BE2C (cell line): ENCODE data around the gene EPHA2.

ENCODE experiments used
- DNase-seq: peaks from one replicate; pipeline ENCODE4 v3.0.0-alpha.2; 2020
- H3K27me3 ChIP-seq: fragments of 250-450 bp; sonication (Bioruptor Pico); 2 replicates; pipeline ENCODE4 v1.5.1; 2020; ENCODE audit warnings: mild to moderate bottlenecking
- H3K36me3 ChIP-seq: fragments of 250-450 bp; sonication (Bioruptor Pico); 2 replicates; pipeline ENCODE4 v1.5.1; 2020; ENCODE audit warnings: mild to moderate bottlenecking
- H3K4me1 ChIP-seq: fragments of 250-450 bp; sonication (Bioruptor Pico); 2 replicates; pipeline ENCODE4 v1.5.1; 2020
- H3K4me3 ChIP-seq: 2 replicates; pipeline ENCODE4 v1.5.1; 2011; ENCODE audit warnings: low read depth, low read length
- H3K9me3 ChIP-seq: fragments of 250-450 bp; sonication (Bioruptor Pico); 2 replicates; pipeline ENCODE4 v1.5.1; 2020
- TF ChIP-seq, protein P1 (sequence below): IDR thresholded peaks from 2 replicates; pipeline ENCODE4 v1.5.1; 2012; ENCODE audit warnings: mild to moderate bottlenecking, low read depth, low read length

Gene EPHA2

DNA sequence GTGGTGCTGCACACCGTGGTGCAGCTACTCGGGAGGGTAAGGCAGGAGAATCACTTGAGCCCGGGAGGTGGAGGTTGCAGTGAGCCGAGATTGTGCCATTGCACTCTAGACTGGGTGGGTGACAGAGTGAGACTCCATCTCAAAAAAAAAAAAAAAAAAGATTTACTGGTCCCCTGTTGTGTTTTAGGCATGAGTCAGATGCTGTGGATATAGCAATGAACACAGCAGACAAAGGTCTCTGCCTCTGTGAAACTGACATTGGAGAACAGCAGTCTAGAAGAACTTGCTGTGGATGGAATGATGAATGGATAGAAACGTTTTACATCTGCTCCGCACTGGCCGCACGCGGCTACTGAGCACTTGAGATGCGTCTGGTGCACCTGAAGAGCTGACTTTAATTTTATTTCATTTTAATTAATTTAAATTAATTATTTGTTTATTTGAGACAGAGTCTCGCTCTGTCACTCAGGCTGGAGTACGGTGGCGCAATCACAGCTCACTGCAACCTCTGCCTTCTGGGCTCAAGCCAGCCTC lies 24.5 kb upstream of the EPHA2 start:
- no peaks in the 10 kb centered on the region for H3K27me3 ChIP-seq
- TF ChIP-seq, protein P1, sequence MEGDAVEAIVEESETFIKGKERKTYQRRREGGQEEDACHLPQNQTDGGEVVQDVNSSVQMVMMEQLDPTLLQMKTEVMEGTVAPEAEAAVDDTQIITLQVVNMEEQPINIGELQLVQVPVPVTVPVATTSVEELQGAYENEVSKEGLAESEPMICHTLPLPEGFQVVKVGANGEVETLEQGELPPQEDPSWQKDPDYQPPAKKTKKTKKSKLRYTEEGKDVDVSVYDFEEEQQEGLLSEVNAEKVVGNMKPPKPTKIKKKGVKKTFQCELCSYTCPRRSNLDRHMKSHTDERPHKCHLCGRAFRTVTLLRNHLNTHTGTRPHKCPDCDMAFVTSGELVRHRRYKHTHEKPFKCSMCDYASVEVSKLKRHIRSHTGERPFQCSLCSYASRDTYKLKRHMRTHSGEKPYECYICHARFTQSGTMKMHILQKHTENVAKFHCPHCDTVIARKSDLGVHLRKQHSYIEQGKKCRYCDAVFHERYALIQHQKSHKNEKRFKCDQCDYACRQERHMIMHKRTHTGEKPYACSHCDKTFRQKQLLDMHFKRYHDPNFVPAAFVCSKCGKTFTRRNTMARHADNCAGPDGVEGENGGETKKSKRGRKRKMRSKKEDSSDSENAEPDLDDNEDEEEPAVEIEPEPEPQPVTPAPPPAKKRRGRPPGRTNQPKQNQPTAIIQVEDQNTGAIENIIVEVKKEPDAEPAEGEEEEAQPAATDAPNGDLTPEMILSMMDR = no peak
- H3K9me3 ChIP-seq = no peaks in the 10 kb centered on the region
- peaks cover 8% of the 10 kb centered on the region for H3K4me1 ChIP-seq
- no peaks in the 10 kb centered on the region for H3K36me3 ChIP-seq
- no peak overlapping the region for H3K4me3 ChIP-seq
- DNase-seq = no peak

DNA sequence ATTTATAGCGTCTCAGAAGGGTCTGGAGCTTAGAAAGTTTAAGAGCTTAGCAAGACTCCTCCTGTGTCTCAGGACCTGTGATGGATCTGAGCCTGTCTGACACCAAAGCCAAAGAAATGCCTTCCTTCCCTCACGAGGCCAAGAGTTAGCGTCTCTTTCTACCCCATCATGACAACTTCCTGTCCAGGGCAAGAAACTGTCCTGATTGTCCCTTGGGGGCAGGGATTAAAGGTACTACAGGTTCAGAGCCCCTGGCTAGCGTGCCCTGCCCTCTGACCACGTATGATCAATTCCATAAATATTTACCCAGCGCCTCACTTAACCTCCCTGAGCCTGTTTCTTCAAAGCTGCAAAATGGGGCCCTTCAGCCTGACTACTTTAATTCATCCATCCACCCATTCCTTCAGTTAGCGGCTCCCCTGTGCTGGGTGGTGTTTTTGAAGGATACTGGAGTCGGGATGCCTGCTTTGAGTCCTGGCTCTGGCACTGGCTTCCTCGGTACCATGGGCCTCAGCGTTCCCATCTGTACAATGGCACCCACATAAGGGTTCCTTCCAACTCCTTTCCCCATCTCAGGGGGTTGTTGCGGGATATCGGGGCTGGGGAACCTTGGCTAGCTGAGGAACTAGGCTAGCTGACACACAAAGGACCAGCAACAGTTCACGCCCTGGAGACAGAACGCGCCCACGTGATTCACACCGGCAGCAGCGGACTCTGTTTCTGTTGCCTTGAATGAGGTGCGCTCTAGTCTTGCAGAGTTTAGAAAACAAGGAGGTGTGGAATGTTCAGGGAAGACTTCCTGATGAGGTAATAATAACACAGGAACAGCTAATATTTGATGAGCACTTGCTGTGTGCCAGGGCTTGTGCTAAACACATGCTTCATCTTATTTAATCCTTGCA lies 23.0 kb upstream of the EPHA2 start:
- H3K27me3 ChIP-seq = no peaks in the 10 kb centered on the region
- peaks cover 8% of the 10 kb centered on the region for H3K4me1 ChIP-seq
- TF ChIP-seq, protein P1 = no peak
- no peak overlapping the region for H3K4me3 ChIP-seq
- H3K9me3 ChIP-seq = no peaks in the 10 kb centered on the region
- DNase-seq = no peak
- no peaks in the 10 kb centered on the region for H3K36me3 ChIP-seq

DNA sequence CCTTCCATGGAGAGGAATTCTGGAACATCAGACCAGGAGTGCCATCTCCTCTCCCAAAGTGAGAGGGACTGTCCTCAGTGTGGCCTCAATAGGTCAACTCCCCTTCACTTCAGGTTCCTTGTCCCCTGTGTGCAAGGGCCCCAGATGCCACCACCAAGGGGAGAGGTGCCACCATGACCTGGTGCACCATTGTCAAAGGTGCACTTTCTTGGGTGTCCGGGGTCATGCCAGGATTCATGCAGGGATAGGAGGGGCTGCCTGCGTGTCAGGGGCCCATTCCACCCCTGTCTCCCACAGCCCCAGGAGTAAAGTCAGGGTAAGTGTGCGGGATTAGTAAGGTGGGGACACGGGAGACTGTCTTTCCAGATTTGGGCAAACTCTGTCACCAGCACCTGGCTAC lies 21.4 kb upstream of the EPHA2 start:
- Histone ChIP-seq H3K4me1 (peaks cover 16% of the 10 kb centered on the region), H3K36me3 (no peaks in the 10 kb centered on the region), H3K27me3 (no peaks in the 10 kb centered on the region), H3K4me3 (no peak overlapping the region), H3K9me3 (no peaks in the 10 kb centered on the region)
- TF ChIP-seq, protein P1 = no peak
- DNase-seq = no peak

DNA sequence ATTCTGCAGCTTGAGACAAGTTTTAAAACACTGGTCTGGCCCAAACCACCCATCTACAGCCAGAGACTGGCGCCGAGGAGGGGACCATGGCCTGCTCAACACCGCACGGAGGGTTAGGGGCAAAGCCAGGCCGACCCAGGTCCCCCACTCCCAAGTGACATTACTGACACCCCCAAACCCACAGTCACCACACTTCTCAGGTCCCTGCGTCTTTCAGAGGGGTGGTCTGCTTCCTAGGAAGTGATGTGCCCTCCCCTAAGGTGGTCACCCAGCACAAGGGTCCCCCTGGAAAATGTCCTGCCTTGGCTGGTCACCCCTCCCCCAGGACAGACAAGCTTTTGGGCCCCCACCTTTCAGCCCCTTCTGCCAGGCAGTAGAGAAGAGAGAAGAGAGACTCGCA lies 20.8 kb upstream of the EPHA2 start:
- TF ChIP-seq, protein P1 = no peak
- Histone ChIP-seq H3K27me3 (no peaks in the 10 kb centered on the region), H3K4me1 (peaks cover 16% of the 10 kb centered on the region), H3K36me3 (no peaks in the 10 kb centered on the region), H3K9me3 (no peaks in the 10 kb centered on the region), H3K4me3 (no peak overlapping the region)
- DNase-seq = no peak

DNA sequence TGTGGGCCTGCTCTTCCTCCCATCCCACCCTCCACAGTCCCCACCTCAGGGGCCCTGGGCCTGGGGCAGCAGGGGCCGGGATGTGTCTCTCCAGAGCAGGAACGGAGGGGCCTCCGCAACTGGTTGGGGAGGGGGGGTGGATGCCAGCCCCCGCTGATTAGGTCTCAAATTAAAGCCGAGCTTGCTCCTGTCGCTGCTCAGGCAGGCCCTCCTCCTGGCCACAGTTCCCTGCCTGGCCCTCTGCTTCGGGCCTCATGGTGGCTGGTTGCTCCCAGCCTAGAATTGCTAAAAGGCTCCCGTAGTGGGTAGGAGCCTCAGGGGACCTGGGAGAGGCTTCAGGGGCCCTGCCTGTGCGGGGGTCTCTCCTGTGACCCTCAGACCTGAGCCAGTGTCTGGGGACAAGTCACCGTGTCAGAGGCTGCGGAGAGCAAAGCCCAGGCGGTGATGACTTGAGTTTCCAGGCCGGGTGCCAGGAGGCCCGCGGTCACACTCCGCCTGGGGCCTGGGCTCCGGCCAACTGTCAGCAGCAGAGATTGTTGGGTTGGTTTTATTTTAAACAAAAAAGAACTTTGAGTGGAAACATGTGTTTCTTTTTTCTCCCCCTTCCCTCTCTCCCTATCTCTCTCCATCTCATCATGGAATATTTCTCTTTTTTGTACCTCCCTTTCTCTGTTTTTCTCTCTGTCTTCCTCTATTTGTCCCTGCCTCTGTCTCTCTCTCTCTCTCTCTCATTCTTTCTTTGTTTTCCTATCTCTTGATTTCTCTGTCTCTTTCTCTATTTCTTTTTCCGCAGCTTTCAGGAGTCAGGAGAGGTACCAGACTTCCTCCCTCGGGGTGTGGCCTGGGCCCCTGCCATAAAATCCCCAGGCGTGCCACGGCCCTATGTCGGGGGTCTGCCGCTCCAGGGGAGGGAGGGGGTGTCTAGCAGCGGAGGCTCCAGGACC lies 20.0 kb upstream of the EPHA2 start:
- H3K4me3 ChIP-seq = no peak overlapping the region

More for the DNA sequence above, 20.0 kb upstream of the EPHA2 start:
- no peaks in the 10 kb centered on the region for H3K9me3 ChIP-seq
- DNase-seq = peak; percentile 71
- no peaks in the 10 kb centered on the region for H3K36me3 ChIP-seq
- H3K27me3 ChIP-seq = no peaks in the 10 kb centered on the region
- TF ChIP-seq, protein P1 = no peak
- peaks cover 16% of the 10 kb centered on the region for H3K4me1 ChIP-seq
